Erythroblast (primary cell): ENCODE data around the gene EIF5AL1.
A peak's percentile ranks its signal among the peaks of the same experiment; 100 is the strongest.
"Not testable (repeated sequence)": the region's sequence is repeated elsewhere in the genome, so short reads cannot be mapped to it uniquely, and the experiment has no call there.

ENCODE experiments used
- DNase-seq, 2 experiments: peaks; one replicate each; lab custom pipeline; 2025; lab: John Stamatoyannopoulos, UW
- GATA1 ChIP-seq: IDR thresholded peaks from 2 replicates; pipeline ENCODE4 v1.6.1; 2011; ENCODE audit warnings: low read depth, mild to moderate bottlenecking, control low read depth, low read length, moderate library complexity
- POLR2A ChIP-seq: IDR thresholded peaks from 2 replicates; pipeline ENCODE4 v1.6.1; 2011; ENCODE audit warnings: mild to moderate bottlenecking, low read length

The EIF5AL1 gene

DNA sequence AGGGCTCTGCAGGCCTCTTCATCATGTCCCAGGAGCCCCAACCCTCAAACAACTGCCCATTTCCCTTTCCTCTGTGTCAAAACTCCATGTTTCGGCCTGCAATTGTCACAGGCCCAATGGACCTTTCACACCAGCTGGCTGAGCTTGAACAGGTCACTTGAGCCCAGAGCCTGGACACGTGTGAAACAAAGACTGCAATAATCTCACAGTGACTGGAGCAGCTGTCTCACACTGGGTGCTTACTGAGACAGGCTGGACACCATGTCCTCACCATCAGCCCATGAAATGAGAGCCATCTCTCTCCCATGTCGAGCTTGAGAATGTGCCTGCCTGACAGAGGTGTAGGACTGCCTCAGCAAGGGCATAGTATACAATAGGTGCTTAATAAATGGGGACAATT is 19.5 kb upstream of the EIF5AL1 start:
- TF ChIP-seq POLR2A (no peak), GATA1 (no peak)
- no peak for DNase-seq

DNA sequence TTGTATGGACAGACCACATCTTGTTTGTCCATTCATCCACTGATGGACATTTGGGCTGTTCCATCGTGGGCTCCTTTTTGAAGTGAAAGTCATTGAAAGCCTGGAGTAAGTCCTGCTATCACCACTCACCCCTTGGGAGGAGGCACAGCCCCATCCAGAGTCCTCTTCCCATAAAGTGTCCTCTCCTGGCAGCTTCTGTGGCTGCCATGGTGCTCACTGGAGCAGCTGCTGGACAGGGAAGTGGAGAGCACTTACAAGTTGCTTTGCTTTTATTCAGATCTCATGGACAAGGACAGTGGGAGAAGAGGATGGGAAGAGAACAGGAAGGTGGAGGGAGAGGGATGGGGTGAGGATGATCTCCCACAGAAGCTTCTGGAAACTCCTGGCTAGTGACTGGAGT is 18.5 kb upstream of the EIF5AL1 start:
- TF ChIP-seq POLR2A (no peak), GATA1 (no peak)
- DNase-seq = no peak

DNA sequence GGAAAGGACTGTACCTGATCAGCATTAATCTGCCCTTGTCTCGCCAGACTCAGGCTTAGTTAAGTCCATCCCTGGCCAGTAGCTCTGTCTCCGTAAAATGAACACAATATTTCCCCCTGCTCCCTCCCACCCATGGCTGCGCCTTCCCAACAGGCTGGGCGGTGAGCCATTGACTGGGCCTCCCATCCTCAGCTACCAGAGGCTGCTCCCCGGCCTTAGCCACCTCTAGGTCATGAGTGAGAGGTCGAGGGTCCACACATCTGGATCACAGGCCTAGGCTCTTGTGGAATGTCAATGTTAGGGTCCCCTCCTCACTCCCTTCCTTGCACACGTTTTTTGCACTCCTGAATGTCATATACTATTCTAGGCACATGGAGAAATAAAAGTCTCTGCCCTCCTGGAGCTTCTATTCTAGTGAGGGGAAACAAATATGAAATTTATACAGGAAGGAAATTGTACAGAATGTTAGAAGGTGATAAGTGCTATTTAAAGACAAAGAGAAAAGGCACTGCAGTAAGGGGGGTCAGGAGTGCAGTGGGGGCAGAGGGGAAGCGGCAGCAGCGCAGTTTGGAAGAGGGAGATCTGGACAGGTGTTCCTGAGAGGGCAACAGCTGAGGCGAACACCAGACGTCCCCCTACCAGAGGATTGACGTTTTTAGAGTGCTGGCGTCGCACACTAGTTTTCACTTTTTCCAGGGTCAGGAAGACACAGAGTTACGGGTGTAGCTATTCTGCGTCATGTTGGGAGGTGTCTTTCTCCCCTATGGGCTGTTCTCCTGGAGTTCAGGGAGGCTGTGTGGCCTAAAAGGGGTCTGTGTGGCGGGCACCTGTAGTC is 17.2 kb upstream of the EIF5AL1 start:
- TF ChIP-seq POLR2A (no peak), GATA1 (no peak)
- no peak for DNase-seq

DNA sequence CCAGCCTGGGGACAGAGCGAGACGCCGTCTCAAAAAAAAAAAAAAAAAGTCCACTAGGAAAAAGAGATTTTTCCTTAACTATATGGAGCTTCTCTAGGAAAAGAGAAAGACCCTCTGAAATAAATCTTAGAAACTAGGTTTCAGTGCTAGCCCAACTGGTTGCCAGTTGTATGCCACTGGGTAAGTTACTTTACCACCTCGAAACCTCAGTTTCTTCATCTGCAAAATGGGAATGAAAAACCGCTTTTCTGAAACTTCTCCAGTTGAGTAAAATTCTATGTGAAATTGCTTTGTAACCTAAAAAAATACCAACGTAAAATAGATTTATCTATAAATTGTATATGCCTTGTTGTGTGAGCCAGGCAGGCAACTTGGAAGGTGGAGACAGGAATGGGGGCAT is 16.5 kb upstream of the EIF5AL1 start:
- DNase-seq = no peak
- TF ChIP-seq GATA1 (no peak), POLR2A (no peak)

DNA sequence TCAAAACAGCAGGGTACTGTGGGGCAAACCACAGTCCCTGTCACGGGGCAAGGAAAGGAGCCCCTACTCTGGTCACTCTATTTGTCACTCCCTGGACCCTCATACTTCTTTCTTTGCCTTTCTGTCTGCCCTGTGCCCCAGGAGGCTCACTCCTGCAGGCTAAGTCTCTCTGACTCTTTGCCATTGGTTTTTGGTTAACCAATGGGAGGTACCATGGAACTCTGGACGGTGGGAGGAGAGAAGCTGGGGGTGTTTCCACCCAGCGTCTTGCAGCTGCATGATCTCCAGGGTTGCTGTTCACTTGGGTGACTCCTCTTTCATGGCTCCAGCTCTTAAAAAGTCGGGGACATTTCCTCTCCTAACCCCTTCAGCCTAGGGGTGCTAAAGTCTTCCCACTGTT is 15.4 kb upstream of the EIF5AL1 start:
- no peak for DNase-seq
- TF ChIP-seq POLR2A (no peak), GATA1 (no peak)

DNA sequence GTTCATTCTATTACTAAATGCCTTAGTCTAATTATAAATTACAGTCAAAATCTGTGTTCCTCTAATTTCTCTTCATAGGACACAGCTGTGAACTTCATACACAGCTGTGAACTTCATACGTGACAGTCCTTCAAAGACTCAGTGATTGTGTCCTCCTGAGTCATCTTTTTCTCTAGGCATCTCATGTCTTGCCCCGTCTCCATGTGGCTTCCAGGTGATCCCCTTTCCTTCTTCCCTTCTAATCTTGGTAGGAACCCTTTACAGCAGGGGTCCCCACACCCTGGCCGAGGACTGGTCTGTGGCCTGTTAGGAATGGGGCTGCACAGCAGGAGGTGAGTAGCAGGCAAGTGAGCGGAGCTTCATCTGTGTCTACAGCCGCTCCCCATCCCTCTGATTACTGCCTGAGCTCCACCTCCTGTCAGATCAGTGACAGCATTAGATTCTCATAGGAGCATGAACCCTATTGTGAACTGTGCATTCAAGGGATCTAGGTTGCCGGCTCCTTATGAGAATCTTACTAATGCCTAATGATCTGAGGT is 14.0 kb upstream of the EIF5AL1 start:
- no peak for TF ChIP-seq POLR2A
- no peak for TF ChIP-seq GATA1
- DNase-seq = no peak

DNA sequence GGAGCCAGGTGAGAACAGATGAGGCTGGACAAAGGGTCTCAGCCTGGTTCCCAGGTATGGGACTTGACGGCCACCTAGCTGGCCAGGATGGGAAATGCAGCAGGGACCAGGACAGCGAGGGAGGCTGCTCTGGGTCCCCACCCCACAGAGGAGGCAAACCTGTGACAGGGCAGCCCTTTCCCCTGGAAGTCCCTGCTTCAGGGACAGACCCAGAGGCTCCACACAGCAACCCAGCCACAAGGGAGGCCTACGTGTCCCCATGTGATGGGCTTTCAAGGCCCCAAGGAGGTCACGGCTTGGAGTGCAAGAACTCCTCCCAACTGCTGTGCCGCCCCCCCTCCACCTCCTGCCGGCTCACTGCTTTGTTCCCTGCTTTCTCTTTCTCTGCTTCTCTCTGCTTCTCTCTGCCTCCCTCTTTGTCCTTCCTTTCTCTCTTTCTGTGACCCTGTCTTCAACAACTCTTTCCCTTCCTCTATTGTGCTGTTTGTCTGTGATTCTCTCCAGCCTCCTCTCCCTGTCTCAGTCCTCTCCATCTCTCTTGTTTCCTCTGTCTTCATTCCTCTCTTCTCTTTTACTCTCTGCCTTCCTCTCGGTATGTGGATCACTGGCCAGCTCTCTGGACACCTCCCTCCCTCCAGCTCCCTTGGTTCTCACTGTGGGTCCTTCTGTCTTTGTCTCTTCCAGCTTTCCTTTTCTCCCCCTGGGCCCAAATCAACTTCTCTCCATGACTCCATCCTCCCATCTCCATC is 9.6 kb upstream of the EIF5AL1 start:
- TF ChIP-seq GATA1 = no peak

DNA sequence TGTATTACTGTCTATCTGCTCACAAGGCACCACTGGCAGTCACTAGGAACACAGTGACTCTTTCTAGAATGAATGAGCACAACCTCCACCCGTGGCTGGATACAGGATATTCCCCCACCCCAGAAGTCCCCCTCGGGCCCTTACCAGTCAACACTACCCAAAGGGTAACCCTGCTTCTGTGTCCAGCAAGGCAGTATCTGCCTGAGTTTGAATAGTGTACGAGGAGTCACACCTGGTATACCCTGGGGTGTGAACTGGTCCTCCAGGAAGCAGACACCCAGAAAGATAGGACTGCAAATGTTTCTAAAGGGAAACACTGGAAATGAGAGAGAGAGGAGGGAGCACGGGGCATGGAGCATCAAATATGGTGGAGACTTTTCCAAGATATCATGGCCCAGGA is 8.5 kb upstream of the EIF5AL1 start:
- not testable (repeated sequence) for DNase-seq

More for the DNA sequence above, 9.6 kb upstream of the EIF5AL1 start:
- peak in 1 of 2 experiments; percentile 11 for DNase-seq

DNA sequence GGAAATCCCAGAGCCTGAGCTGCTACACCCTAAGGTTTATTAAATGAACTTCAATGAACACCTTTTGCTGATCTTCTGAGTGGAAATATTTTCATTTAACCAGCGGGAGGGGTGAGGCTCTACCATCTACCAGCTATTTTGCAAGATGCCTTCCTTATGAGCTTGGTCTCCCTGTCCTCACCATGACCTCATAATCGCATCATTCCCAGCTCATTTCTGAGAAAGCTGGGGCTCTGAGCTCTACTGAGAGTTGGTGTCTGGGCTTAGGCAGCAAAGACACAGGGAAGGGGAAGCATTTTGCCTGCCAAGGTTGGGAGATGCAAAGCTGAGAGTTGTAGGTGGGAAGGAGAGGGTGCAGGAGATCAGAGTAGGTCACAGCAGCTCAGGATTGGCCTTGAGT is 7.8 kb upstream of the EIF5AL1 start:
- not testable (repeated sequence) for DNase-seq

DNA sequence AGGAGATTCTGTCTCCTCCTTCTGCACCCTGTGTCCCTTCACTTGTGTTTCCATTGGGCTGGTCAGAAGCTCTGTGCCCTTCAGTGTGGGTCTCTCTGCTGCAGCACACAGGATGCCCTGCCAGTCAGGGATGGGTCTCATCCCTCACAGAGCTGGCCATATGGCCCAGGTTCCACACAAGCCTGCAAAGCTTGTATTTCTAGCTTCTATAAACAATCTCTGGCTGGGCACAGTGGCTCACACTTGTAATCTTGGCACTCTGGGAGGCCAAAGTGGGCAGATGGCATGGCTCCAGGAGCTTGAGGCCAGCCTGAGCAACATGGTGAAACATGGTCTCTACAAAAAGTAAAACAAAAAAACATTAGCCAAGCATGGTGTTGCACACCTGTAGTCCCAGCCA is 7.0 kb upstream of the EIF5AL1 start:
- not testable (repeated sequence) for DNase-seq

DNA sequence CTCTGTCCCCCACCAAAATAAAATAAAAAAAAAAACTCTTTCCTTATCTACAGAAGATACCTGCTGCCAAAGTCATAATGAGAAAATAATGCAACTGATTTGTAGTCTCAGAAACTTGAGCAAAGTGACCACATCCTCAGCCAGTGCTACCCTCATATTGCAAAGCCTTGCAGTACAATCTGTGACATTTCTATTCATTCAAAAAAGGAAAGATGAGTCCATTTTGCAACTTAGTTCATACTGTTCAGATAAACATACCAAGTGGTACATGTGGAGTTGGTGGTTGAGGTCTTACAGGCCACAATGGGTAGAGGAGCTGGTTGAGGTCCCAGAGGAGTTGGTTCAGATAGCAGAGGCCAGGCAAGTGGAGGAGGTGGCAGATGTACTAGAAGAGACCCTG is 6.5 kb upstream of the EIF5AL1 start:
- TF ChIP-seq GATA1 = no peak
- TF ChIP-seq POLR2A = no peak
- DNase-seq = no peak

DNA sequence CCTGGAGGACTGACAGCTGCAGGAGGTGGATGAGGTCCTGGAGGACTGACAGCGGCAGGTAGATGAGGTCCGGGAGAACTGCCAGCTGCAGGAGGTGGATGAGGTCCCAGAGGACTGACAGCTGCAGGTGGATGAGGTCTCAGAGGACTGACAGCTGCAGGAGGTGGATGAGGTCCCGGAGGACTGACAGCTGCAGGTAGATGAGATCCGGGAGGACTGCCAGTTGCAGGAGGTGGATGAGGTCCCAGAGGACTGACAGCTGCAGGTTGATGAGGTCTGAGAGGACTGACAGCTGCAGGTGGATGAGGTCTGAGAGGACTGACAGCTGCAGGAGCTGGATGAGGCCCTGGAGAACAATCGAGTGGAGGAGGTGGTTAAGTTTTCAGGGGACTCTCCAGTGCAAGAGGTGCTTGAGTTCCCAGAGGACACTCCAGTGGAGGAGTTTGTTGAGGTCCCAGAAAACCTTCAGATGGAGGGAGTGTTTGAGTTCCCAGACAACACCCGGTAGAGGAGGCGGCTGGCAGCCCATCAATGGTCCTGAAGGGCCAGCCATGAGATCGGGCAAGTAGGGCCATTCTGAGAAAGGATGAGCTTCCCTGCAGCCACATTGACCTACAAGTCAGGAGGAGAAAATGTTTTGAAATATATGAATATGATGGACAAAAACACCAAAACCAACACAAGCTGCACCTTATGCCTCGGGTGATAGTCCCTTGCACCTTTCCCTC is 4.7 kb upstream of the EIF5AL1 start:
- no peak for DNase-seq
- TF ChIP-seq POLR2A (no peak), GATA1 (no peak)

DNA sequence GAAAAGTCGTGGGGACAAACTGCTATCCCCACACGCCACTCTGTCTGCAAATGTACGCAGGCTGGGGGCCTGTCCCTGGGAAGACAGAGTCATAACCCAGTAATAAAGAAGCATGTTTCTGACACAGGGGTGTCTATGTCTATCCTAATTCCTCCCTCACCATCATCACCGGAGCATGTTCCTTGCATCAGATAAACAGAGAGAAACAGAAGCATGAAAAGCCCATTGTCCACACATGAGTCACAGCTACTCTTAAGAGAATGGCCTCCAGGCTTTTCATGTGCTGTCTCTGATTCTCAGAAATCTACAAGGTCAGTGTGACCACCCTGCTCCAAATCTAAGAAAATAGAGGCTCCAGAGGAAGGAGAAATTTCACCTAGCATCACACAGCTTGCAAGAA is 4.1 kb upstream of the EIF5AL1 start:
- DNase-seq = not testable (repeated sequence)

DNA sequence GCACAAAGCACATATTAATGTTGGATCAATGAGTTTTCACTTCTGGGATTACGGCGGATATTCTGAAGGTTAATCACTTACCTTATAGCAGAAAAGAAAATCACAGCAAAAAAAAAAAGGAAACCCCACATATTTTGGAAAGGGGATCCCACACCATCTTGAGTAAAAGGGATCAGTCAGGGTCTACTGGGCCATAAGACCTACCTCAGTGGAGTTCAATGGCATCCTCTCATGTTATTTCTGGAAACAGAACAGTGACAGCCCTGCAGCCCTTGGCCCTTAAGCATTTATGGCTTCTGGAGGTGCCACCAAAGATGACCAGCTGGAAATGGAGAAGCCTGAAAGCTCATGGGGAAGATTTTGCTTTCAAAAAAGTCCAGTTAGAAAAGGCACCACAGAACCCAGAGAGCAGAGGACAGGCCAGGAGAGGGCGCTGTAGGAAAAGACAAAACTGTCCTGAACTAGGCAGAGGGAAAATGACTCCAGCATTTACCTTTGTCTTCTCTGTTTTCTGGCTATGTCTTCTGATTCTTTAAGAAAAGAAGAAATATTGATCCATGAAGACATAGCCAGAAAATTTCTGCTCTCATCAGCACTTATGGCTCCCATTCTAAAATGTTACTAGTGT is 2.9 kb upstream of the EIF5AL1 start:
- DNase-seq = not testable (repeated sequence)

DNA sequence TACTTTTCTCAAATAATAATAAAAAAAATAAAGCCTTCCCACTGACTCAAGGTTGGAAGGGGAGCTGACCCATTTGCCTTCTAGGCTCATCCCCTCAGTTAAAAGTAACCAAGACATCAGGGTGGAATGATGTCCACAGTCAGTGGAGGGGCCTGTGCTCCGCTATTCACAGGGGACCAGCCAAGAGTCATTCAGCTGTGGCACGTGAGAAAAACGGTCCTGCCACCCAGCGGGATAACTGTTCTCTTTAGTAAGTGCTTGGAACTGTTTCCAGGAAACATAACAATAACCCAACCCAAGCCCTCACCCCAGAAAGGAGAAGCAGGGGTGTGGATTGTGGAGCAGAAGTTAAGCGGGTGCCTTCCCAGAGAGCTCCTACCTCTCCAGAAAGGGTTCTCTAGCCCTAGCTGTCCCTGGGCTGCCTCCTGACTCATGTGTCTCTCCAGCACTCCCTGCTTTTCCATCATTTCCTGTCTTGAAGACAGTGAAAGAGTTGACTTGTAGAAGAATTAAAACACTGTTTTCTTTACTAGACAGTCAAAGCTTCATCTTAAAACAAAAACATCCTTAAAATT is 2.3 kb upstream of the EIF5AL1 start:
- DNase-seq = not testable (repeated sequence)

DNA sequence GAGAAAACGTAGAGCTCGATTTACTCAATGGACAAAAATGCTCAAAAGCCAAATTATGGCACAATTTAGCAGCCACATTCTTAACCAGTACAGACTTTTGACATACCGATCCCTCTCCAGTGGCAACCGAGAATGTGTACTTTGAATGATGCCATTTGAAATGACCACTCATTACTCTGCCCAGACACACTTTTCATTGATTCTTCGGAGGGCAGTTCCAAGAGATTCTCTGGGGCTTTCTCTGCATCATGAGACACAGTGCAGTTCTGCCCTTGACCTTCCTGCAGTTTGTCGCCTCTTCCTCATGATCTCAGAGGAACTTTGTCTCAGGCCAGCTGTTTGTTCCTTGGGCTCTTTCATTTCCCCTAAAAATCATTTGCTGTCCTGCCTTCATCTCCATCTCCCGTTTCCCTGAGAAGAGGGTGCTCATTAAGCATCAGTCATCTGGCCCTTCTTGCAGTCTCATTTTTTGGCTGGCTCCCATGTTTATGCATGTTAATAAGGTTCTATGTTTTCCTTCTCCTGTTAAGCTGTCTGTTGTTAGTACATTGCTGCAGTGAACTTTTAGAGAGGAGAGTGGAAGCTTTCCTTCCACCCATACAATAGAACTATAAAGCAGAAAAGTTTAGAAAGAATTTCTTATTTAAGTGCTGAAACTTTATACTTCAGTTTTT is 4.3 kb downstream of the EIF5AL1 start:
- DNase-seq = not testable (repeated sequence)

DNA sequence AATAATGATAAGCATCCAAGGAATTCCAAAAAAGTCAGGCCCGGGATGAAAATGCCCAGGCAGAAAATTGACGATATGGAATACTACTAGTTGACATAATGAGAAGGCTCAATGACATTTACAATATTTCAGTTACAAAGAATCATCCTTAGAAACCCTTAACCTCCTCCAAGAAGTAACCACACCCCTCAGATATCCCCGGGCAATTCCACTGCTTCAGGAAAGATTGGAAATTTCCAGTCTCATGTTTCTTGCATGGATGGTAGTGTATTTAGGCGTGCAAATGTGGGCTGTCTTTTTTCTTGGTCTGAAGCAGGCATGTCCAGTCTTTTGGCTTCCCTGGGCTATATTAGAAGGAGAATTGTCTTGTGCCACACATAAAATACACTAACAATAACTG is 5.2 kb downstream of the EIF5AL1 start:
- not testable (repeated sequence) for DNase-seq

DNA sequence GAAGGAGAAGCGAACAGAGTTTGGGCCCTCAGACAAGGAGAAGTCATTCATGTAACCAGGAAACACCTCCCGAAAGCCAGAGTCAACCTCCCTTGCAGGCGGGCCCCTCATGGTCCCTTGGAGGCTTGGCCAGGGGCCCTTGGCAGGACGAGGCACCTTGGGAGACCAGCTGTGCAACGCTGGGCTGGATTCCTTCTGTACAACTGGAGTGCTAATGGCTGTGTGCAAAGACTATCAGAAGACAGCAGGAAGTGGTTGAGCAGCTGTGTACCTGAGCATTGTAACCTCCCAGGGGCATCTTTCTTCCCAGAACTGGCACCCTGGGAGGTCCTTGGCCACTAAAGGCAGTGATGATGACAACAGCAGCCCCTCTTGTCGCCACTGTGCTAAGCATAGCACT is 9.4 kb downstream of the EIF5AL1 start:
- DNase-seq = not testable (repeated sequence)
